HCT116 (cell line): Measurements from ENCODE around the gene TMEM38B. TPM values are rescaled to one million over a fixed set of nuclear protein-coding genes. Genes with fewer than 3 reads are reported as not detected.

Experiments
- ATAC-seq: fragments of 200-7000 bp; cut with Tn5 transposase; 2 replicates; pipeline ENCODE4 v1.9.1; 2020; ENCODE audit warnings: mild to moderate bottlenecking, moderate library complexity
- BruUV-seq: library from RNA; stranded (reverse); fragments of 400-500 nt; replicated peaks from 2 replicates; lab custom pipeline; 2021; lab: Mats Ljungman, UMichigan
- CTCF ChIA-PET: fragments of 300-600 bp; sonication (Branson Sonifier 250); formaldehyde crosslinking; loops from one replicate; lab custom pipeline; 2021; ENCODE audit warnings: antibody characterized with exemption; lab: Charles Lee
- POLR2A ChIA-PET: fragments of 300-600, 350-600 bp; sonication (Branson Sonifier 250); formaldehyde crosslinking; loops from one replicate; lab custom pipeline; 2021; ENCODE audit warnings: antibody characterized with exemption; lab: Charles Lee
- RAD21 ChIA-PET, 2 experiments: fragments of 300-600 bp; sonication (Branson Sonifier 250); formaldehyde crosslinking; loops; one replicate each; lab custom pipeline; 2023; ENCODE audit warnings: low total read pairs in 2 of 2; ENCODE audit not compliant: uncharacterized antibody in 2 of 2, unreplicated experiment in 2 of 2, low non-redundant PET in 1 of 2; lab: Charles Lee
- DNase-seq: peaks from one replicate; pipeline ENCODE4 v3.0.0-alpha.2; 2010; ENCODE audit warnings: low read depth, low spot score
- H2AFZ ChIP-seq: fragments of 200-600 bp; shearing (Covaris generic), sonication (generic); 2 replicates; pipeline ENCODE4 v1.6.1; 2017; ENCODE audit warnings: low read depth, mixed run types, mixed read lengths, antibody characterized with exemption, low read length; ENCODE audit not compliant: poor library complexity, severe bottlenecking
- H3K27ac ChIP-seq: 2 replicates; pipeline ENCODE4 v1.5.1; 2012; ENCODE audit warnings: low read depth, low read length
- H3K27me3 ChIP-seq: fragments of 200-600 bp; sonication (generic); 2 replicates; pipeline ENCODE4 v1.6.1; 2016; ENCODE audit warnings: mixed run types, low read length, mixed read lengths; ENCODE audit not compliant: insufficient read depth
- H3K36me3 ChIP-seq, 2 experiments: fragments of 200-500 bp in 1 of 2; fragments of 200-600 bp in 1 of 2; sonication (Bioruptor generic) in 1 of 2; sonication (generic) in 1 of 2; 2 replicates each; pipeline versions ENCODE4 v1.5.1 to v1.6.1; 2014 to 2016; ENCODE audit warnings: low read length in 2 of 2, inconsistent platforms in 1 of 2, mixed read lengths in 1 of 2, mixed run types in 1 of 2; ENCODE audit not compliant: insufficient read depth in 2 of 2, control insufficient read depth in 1 of 2
- H3K4me1 ChIP-seq, 2 experiments: fragments of 200-600 bp in 1 of 2; sonication (generic) in 1 of 2; 2 replicates each; pipeline versions ENCODE4 v1.5.1 to v1.6.1; 2012 to 2017; ENCODE audit warnings: low read length in 2 of 2, inconsistent platforms in 1 of 2, mild to moderate bottlenecking in 1 of 2, mixed read lengths in 1 of 2, mixed run types in 1 of 2, moderate library complexity in 1 of 2; ENCODE audit not compliant: insufficient read depth in 2 of 2, control insufficient read depth in 1 of 2
- H3K4me2 ChIP-seq: fragments of 200-600 bp; sonication (generic); 2 replicates; pipeline ENCODE4 v1.6.1; 2017; ENCODE audit warnings: mixed run types, low read length, mixed read lengths
- H3K4me3 ChIP-seq, 2 experiments: fragments of 200-600 bp in 1 of 2; sonication (generic) in 1 of 2; replicated peaks in 1 of 2; 2 replicates each; pipeline ENCODE4 v1.5.1; 2011 to 2016; ENCODE audit warnings: low read length in 2 of 2, control low read depth in 1 of 2, low read depth in 1 of 2, mild to moderate bottlenecking in 1 of 2, mixed read lengths in 1 of 2, mixed run types in 1 of 2
- H3K79me2 ChIP-seq: fragments of 200-600 bp; sonication (generic); 2 replicates; pipeline ENCODE4 v1.6.1; 2017; ENCODE audit warnings: mild to moderate bottlenecking, mixed run types, low read length, moderate library complexity, mixed read lengths; ENCODE audit not compliant: insufficient read depth
- H3K9ac ChIP-seq: fragments of 200-600 bp; sonication (generic); 2 replicates; pipeline ENCODE4 v1.6.1; 2016; ENCODE audit warnings: low read length, mixed read lengths
- H3K9me2 ChIP-seq: fragments of 200-600 bp; sonication (generic), shearing (Covaris generic); 2 replicates; pipeline ENCODE4 v1.6.1; 2017; ENCODE audit warnings: mixed run types, mild to moderate bottlenecking, moderate library complexity; ENCODE audit not compliant: insufficient read depth
- H3K9me3 ChIP-seq, 2 experiments: fragments of 200-500 bp in 1 of 2; fragments of 200-600 bp in 1 of 2; sonication (Bioruptor generic) in 1 of 2; sonication (generic) in 1 of 2; 2 replicates each; pipeline ENCODE4 v1.6.1; 2014 to 2017; ENCODE audit warnings: low read length in 2 of 2, mixed read lengths in 2 of 2, inconsistent platforms in 1 of 2, low read depth in 1 of 2, mild to moderate bottlenecking in 1 of 2, mixed run types in 1 of 2, moderate library complexity in 1 of 2; ENCODE audit not compliant: control insufficient read depth in 1 of 2, insufficient read depth in 1 of 2
- H4K20me1 ChIP-seq: fragments of 200-600 bp; sonication (generic), shearing (Covaris generic); 2 replicates; pipeline ENCODE4 v1.6.1; 2017; ENCODE audit warnings: mixed run types, mild to moderate bottlenecking, moderate library complexity; ENCODE audit not compliant: insufficient read depth
- ATF3 ChIP-seq: IDR thresholded peaks from 2 replicates; pipeline ENCODE4 v1.6.1; 2012
- CEBPB ChIP-seq: IDR thresholded peaks from 2 replicates; pipeline ENCODE4 v1.6.1; 2012; ENCODE audit warnings: low read depth
- CTCF ChIP-seq, 3 experiments: fragments of 200-600 bp in 1 of 3; sonication (generic) in 1 of 3; IDR thresholded peaks in 2 of 3; conservative IDR thresholded peaks in 1 of 3; 2 replicates each; pipeline ENCODE4 v1.5.1; 2012 to 2017; ENCODE audit warnings: low read depth in 2 of 3, low read length in 2 of 3, antibody characterized with exemption in 1 of 3, borderline replicate concordance in 1 of 3, control low read depth in 1 of 3, mild to moderate bottlenecking in 1 of 3, mixed read lengths in 1 of 3, mixed run types in 1 of 3, moderate library complexity in 1 of 3; ENCODE audit not compliant: insufficient read depth in 1 of 3
- EGR1 ChIP-seq: IDR thresholded peaks from 2 replicates; pipeline ENCODE4 v1.6.1; 2012; ENCODE audit warnings: low read depth
- ELF1 ChIP-seq: IDR thresholded peaks from 2 replicates; pipeline ENCODE4 v1.6.1; 2012; ENCODE audit warnings: low read depth, borderline replicate concordance
- EZH2 ChIP-seq: fragments of 200-600 bp; sonication (generic); IDR thresholded peaks from 2 replicates; pipeline ENCODE4 v1.6.1; 2017; ENCODE audit warnings: antibody characterized with exemption, mixed run types
- EZH2phosphoT487 ChIP-seq: fragments of 200-600 bp; IDR thresholded peaks from 2 replicates; pipeline ENCODE4 v1.6.1; 2018; ENCODE audit warnings: antibody characterized with exemption, borderline replicate concordance
- FOSL1 ChIP-seq: IDR thresholded peaks from 2 replicates; pipeline ENCODE4 v1.6.1; 2012; ENCODE audit warnings: low read depth
- JUND ChIP-seq: IDR thresholded peaks from 2 replicates; pipeline ENCODE4 v1.6.1; 2012
- MAX ChIP-seq: IDR thresholded peaks from 2 replicates; pipeline ENCODE4 v1.6.1; 2012
- POLR2A ChIP-seq: IDR thresholded peaks from 2 replicates; pipeline ENCODE4 v1.7.0; 2011; ENCODE audit warnings: borderline replicate concordance; ENCODE audit not compliant: insufficient read depth, insufficient read length; ENCODE audit errors: extremely low read depth
- POLR2AphosphoS5 ChIP-seq: IDR thresholded peaks from 2 replicates; pipeline ENCODE4 v1.6.1; 2011; ENCODE audit warnings: mild to moderate bottlenecking, low read depth, low read length, moderate library complexity
- REST ChIP-seq: IDR thresholded peaks from 2 replicates; pipeline ENCODE4 v1.6.1; 2012; ENCODE audit warnings: low read depth
- SIN3A ChIP-seq: IDR thresholded peaks from 2 replicates; pipeline ENCODE4 v1.6.1; 2012; ENCODE audit warnings: low read depth
- SP1 ChIP-seq: IDR thresholded peaks from 2 replicates; pipeline ENCODE4 v1.6.1; 2012; ENCODE audit warnings: low read depth
- SRF ChIP-seq: IDR thresholded peaks from 2 replicates; pipeline ENCODE4 v1.6.1; 2012; ENCODE audit warnings: low read depth
- YY1 ChIP-seq: IDR thresholded peaks from 2 replicates; pipeline ENCODE4 v1.6.1; 2011; ENCODE audit warnings: low read length, low read depth, moderate library complexity, mild to moderate bottlenecking; ENCODE audit not compliant: insufficient replicate concordance; ENCODE audit errors: extremely low read depth
- ZBTB33 ChIP-seq: IDR thresholded peaks from 2 replicates; pipeline ENCODE4 v1.6.1; 2011; ENCODE audit warnings: mild to moderate bottlenecking, low read length, moderate library complexity; ENCODE audit not compliant: insufficient replicate concordance; ENCODE audit errors: extremely low read depth
- ZNF274 ChIP-seq: fragments of 200-500 bp; sonication (Bioruptor generic); IDR thresholded peaks from 2 replicates; pipeline ENCODE4 v1.6.1; 2014; ENCODE audit warnings: mild to moderate bottlenecking, low read depth, low read length, inconsistent platforms
- intact Hi-C: fragments of 100-400 bp; cut with micrococcal nuclease; formaldehyde crosslinking; loops from 2 replicates; pipeline ENCODE4 v1.10.0; 2022
- total RNA-seq: library from RNA; stranded (reverse); gene quantifications from one replicate; pipeline ENCODE4 v1.2.1, GENCODE V29; 2021; ENCODE audit not compliant: unreplicated experiment

TMEM38B gene
- total RNA-seq, 1 experiment from 2014 or later, result 24.5 TPM

GRCh38 chr9:105742088-105742487 is 47.7 kb downstream of the TMEM38B start:
- RAD21 ChIA-PET, result no interaction called here
- no peaks in the 10 kb centered on the region for H3K4me1 ChIP-seq
- BruUV-seq, result no TSS peak
- POLR2A ChIA-PET, result no interaction called here
- no peaks in the 10 kb centered on the region for H3K9me2 ChIP-seq
- ATAC-seq (no peak), DNase-seq (no peak)
- no peak for TF ChIP-seq EZH2
- no peak for TF ChIP-seq MAX
- TF ChIP-seq FOSL1, result no peak
- no peak for TF ChIP-seq EZH2phosphoT487
- no peak for TF ChIP-seq CTCF (IDR thresholded peaks at IDR 0.05 in 2 of 3, conservative IDR thresholded peaks at IDR 0.05 in 1 of 3; ENCODE audit: borderline replicate concordance in 1 of 3, insufficient read depth in 1 of 3, low read depth in 2 of 3, low read length in 2 of 3)
- no peak for TF ChIP-seq CEBPB
- no peak for TF ChIP-seq YY1
- no peak for TF ChIP-seq REST
- TF ChIP-seq ATF3, result no peak
- no peak for TF ChIP-seq EGR1
- TF ChIP-seq SRF, result no peak
- TF ChIP-seq POLR2AphosphoS5, result no peak
- no peak for TF ChIP-seq ELF1
- no peak for TF ChIP-seq ZNF274
- TF ChIP-seq SP1, result no peak
- no peak for TF ChIP-seq ZBTB33
- TF ChIP-seq SIN3A, result no peak
- TF ChIP-seq POLR2A, result no peak
- TF ChIP-seq JUND, result no peak
- H3K79me2 ChIP-seq, result no peaks in the 10 kb centered on the region
- CTCF ChIA-PET, result no interaction called here
- no peak overlapping the region for H3K27ac ChIP-seq
- no peaks in the 10 kb centered on the region for H3K9me3 ChIP-seq
- H2AFZ ChIP-seq, result no peak overlapping the region
- H4K20me1 ChIP-seq, result no peaks in the 10 kb centered on the region
- H3K4me3 ChIP-seq, result no peak overlapping the region
- H3K27me3 ChIP-seq, result no peaks in the 10 kb centered on the region
- intact Hi-C loops, result no loop called here
- no peak overlapping the region for H3K4me2 ChIP-seq
- H3K36me3 ChIP-seq, result no peaks in the 10 kb centered on the region
- H3K9ac ChIP-seq, result no peak overlapping the region
